NCI-H1417 treated with DMSO at 0.1 percent for 48 hours (cell line): ENCODE results near the gene GGTLC2.
"Not testable (repeated sequence)": the region's sequence is repeated elsewhere in the genome, so short reads cannot be mapped to it uniquely, and the experiment has no call there.

Experiments used
- DNase-seq: peaks from one replicate; lab custom pipeline; 2025; lab: John Stamatoyannopoulos, UW

The GGTLC2 gene

GRCh38 chr22:22644314-22644713 lies at the start of gene GGTLC2:
Gene GGTLC2, plus strand, starts transcription at chr22:22644614. Its CDS starts 1,732 bp downstream, at chr22:22646346.
- not testable (repeated sequence) for DNase-seq

DNA sequence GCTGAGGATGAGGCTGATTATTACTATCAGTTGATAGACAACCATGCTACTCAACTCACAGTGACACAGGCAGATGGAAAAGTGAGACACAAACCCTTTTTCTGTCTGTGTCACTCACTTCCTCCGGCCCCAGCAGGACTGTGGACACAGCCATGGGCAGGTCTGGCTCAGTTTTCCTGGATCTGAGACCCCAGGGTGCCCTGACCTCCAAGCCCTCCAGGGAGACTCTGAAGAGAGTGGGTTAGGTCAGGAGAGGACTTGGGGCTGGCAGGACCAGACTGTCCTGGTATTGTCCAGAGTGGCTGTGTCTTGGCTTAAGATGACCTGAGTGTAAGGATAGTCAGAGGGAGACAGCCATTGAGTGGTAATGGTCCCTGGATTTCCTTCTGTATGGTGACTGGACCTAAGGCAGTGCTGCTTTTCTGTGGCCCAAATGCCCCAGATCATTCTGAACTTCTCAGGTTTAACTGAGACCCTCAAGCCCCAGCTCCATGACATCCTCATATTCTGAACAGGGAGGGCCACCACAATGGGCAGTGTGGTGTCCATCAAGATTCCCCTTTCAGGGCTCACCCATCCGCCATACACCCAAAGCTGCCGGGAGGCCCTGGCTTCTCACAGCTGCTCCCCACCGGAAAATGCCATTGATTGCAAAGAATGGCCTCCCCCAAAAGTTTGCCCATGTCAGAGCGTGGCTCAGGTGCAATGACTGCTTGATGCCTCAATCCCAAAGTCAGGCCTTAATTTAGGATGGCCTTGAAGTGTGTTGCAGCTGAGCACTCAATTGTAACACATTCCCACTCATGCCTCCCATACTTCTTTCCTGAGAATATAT lies 49.2 kb upstream of the GGTLC2 start:
- no peak for DNase-seq

GRCh38 chr22:22598144-22598543 lies 46.3 kb upstream of the GGTLC2 start:
- DNase-seq, result no peak

GRCh38 chr22:22599248-22599647 lies 45.2 kb upstream of the GGTLC2 start:
- DNase-seq, result no peak

GRCh38 chr22:22600531-22601261 lies 43.7 kb upstream of the GGTLC2 start:
- no peak for DNase-seq

DNA sequence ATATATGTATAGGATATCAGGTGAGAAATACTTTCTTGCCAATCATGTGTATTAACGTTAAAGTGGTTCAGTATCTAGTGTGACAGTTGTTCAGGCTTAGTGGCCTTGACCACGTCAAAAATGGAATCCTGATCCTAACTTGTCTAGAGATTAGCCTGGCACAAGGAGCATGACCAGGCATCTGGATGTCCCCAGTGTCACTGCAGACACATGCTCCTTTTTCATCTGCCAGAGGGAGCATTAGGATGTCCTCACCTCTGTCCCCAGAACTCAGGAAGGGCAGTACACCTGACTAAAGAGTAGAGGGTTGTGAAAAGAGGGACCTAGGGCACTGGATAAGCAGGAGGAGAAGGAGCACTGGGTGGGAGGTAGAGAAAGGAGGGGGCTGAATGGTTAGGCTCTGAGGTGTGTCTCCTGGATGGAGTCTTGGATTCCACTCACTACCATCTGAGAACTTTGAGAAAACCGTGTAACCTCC lies 40.9 kb upstream of the GGTLC2 start:
- DNase-seq, result no peak

DNA sequence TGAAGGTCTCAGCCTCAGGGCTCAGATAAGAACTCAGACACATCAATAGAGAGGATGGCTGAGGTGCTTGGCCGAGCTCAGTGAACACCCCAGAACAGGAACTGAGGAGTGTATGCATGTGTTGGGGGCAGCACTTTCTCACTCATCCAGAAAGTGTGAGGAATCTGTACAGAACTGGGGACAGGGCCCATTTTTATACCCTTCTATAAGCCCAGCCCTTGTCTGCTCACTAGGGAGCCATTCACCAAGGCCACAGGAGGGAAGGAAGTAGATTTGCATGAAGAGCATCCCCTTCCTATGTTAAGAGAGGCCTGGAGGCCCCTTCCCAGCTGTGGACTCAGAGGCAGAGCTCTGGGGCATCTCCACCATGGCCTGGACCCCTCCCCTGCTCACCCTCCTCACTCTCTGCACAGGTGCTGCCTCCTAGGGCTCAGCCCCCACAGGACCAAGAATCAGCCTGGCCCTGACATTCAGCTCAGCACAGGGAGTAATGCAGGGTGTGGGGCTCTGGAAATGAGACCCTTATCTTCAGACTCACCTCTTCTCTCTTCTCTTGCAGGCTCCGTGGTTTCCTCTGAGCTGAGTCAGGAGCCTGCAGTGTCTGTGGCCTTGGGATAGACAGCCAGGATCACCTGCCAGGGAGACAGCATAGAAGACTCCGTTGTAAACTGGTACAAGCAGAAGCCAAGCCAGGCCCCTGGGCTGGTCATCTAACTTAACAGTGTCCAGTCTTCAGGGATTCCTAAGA lies 39.9 kb upstream of the GGTLC2 start:
- no peak for DNase-seq

- no peak for DNase-seq
Observed at GRCh38 chr22:22605074-22605404, 39.4 kb upstream of the GGTLC2 start.

- not testable (repeated sequence) for DNase-seq
Observed at GRCh38 chr22:22608022-22608421, 36.4 kb upstream of the GGTLC2 start.

DNA sequence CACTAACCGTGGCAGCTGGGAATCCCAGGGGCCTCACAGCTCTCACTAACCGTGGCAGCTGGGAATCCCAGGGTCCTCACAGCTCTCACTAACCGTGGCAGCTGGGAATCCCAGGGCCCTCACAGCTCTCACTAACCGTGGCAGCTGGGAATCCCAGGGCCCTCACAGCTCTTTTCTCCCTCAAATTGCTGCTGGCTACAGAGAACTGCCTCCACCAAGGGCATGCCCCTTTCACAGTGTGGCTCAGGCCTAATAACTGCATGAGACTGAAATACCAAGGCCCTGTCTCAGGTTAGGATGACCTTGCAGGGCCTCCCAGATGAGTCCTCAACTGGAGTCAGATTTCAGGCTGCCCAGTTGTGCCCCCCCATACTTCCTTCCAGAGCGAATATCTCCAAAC lies 35.1 kb upstream of the GGTLC2 start:
- no peak for DNase-seq

DNA sequence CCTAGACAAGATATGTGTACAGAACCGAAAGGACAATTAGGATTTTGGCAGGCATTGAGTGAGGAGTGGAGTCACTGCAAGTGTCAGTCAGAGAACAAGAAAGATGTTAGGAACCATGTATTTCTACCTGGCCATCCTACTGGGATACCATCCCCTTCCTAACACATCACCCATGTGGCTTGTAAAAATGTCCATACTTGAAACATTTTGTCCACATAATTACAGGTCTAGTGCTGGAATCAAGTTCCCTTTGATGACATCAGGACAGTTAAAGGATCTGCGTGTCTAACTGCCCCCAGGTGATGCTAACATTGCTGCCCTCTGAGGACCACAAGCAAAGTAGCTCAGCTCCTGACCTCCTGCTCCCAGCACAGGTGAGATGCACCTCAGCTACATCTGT lies 31.9 kb upstream of the GGTLC2 start:
- DNase-seq, result no peak

DNA sequence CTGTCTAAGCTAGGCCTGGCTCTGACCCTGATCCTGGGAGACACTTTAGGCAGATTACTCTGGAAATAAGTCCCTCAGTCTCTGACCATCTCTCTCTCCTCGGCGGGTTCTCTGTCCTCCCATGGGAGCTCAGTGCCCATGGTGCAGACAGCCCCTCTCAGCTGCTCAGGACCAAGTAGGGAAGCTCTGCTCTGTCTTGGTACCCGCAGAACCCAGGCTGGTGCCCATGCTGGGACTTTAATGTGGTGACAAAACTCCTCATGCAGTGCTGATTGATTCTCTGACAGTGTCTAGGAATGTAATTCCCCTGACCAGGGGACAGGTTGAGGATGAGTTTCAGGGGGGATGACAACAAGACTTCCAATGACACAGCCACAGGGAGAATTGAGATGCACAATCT lies 30.3 kb upstream of the GGTLC2 start:
- no peak for DNase-seq

DNA sequence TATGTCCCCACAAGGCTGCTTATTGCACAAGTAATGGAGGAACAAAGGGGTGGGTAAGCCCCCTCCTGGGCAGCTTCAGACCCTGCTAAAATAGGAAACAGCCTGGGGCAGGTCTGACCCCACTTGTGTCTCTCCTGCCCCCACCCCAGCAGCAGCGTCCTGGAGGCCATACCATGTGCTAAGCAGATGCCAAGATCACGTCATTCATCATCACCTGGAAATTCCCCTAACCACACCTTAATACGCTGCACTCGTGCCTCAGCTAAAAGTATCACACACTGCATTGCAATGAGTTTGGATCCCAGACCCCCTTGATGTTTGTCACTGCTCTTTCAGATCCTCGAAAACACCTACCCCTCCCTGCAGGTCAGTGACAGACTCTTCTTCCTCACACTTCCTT lies 27.8 kb upstream of the GGTLC2 start:
- no peak for DNase-seq

- no peak for DNase-seq
Observed at GRCh38 chr22:22618448-22618847, 26.0 kb upstream of the GGTLC2 start.

DNA sequence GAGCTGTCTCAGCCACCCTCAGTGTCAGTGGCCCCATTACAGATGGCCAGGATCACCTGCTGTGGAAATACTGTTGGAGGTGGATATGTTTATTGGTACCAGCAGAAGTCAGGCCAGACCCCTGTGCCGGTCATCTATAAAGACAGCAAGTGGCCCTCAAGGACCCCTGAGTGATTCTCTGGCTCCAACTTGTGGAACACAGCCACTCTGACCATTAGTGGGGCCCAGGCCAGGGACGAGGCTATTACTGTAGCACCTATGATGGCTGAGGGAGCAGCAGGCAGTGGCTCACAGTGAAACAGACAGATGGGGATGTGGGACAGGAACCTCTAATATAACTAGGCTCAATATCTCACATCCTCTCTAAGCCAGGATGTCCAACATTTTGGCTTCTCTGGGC lies 25.5 kb upstream of the GGTLC2 start:
- DNase-seq, result no peak

DNA sequence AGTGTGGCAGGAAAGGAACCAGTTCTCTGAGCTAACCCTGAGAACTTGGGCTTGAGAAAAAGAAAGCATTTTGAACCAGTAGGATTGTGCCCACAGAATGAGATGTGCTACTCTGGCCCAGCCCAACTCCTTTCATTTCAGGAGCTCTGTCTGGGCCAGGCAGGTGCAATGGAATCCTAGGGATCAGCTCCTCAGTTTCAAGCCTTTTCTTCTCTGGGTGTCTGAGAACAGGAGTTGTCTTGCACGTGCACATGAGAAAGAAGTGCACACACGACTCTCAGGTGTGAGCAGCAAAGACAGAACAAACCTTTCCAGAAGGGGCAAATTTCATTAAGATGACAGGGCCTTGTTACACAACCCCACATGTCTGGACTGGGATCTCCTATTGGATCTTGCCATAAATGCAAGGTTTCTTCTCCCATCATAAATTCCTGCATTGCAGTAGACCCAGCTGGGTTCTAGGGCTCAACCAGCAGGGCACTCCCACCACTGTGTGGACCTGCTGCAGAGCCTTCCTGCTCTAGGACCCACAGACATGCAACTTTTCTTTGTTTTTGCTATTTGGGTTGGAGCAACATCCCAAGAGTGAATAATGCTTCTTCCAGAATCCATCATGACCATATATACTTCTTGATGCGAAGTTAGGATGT lies 24.5 kb upstream of the GGTLC2 start:
- DNase-seq, result no peak

DNA sequence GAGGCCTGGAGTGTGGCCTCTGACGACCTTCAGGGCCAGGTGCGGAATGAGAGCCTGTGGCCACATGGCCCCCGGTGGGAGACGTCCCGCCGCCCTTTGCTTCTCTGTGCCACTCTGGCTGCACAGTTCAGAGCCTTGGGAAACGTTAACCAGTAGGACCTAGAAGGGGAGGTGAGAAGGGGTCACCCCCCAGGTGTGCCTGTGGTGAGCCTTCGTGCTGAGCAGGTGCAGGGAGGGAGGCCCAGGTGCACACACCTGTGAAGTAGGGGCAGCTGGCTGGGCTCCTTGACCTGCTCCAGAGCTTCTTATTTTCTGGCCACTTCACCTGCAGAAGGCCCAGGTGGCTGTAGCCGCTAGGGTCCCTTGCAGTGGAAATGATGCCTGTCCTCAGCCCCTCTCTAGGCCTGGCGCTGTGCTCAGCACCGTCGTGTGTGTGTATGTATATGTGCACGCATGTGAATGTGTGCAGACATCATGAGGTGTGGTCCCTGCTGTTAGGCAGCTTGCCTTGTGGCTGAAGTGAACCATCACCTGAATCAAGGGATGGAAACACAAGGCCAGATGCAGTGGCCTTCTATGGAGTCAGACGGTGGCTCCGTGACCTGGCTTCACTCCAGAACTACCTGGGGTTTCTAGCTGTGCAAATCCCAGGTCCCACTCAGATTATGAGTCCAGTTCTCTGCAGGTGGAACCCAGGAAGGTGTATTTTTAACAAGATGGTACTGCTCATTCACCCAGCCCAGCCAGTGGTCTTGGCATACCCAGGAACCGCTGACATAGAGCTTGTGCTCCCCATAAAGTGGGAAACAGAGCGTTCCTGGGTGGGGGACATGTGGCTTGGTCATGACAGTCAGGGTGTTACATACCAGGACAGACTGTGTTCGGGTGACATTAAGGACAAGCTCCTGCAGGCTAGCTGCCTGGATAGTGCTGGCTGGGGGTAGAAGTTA lies 15.6 kb upstream of the GGTLC2 start:
- DNase-seq, result not testable (repeated sequence)

DNA sequence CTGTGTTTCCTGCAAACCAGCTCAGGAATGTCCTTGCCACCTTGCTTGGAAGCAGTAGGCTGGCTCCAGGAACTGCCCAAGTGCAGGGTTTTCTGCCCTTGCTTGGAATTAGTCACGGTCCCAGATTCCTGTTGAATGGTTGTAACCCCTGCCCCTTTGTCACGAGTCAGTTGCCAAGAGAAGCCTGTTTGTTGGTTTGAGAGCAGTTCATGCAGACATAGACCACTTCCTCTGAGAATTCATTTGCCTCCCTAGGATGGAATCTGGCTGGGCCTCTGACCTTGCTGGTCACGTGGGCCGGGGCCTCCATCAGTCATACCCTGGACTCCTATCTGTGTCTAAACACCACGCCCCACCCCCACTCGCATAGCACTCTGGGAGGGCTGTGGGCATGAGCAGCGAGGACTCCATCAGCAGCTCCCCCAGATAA lies 13.2 kb upstream of the GGTLC2 start:
- not testable (repeated sequence) for DNase-seq

DNA sequence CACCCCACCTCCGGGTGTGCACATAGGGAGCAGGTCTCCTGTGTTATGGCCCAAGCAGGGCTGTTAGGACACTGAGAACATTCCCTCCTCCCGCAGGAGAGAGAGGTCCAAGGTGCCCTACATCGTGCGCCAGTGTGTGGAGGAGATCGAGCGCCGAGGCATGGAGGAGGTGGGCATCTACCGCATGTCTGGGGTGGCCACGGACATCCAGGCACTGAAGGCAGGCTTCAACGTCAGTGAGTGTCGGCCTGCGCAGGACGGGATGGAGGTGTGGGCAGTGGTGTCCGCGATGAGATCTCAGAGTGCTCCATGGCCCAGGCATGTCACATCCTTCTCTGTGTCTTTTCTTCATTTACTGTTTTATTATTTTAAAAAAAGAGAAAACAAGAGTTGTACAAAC lies 12.2 kb upstream of the GGTLC2 start:
- not testable (repeated sequence) for DNase-seq

GRCh38 chr22:22633533-22633932 lies 10.9 kb upstream of the GGTLC2 start:
- DNase-seq, result not testable (repeated sequence)

- DNase-seq, result not testable (repeated sequence)
Observed at GRCh38 chr22:22636260-22636659, 8.2 kb upstream of the GGTLC2 start.
